HG02943 (cell line): ENCODE results near the gene KDM3A.

Experiments
- ATAC-seq: cut with Tn5 transposase; IDR thresholded peaks from one replicate; pipeline ENCODE4 v1.9.1; 2021; ENCODE audit warnings: mild to moderate bottlenecking, low read depth, moderate library complexity; ENCODE audit not compliant: unreplicated experiment

The KDM3A gene

GRCh38 chr2:86434290-86434689 lies 6.9 kb upstream of the KDM3A start:
- ATAC-seq, result no peak

- ATAC-seq, result no peak
These were observed 5.6 kb upstream of the KDM3A start for GRCh38 chr2:86435531-86435930.

DNA sequence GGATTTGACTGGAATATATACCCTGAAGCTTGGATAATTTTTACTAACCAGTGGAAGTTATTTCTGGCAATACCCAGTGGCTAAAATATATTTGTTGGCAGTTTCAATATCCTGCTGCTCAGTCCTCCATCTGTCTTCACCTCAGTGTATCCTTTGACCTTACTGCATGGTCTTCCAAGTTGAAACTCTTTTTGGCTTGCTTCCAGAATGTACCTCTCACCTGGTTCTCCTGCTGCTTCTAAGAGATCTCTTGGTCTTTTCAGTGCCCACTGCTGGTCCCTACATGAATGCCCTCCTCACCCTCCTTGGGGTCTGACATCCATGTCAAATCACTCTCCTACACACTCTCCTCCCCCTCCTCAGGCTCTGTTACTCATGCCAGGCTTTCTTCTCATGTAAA lies 4.8 kb upstream of the KDM3A start:
- ATAC-seq, result no peak

DNA sequence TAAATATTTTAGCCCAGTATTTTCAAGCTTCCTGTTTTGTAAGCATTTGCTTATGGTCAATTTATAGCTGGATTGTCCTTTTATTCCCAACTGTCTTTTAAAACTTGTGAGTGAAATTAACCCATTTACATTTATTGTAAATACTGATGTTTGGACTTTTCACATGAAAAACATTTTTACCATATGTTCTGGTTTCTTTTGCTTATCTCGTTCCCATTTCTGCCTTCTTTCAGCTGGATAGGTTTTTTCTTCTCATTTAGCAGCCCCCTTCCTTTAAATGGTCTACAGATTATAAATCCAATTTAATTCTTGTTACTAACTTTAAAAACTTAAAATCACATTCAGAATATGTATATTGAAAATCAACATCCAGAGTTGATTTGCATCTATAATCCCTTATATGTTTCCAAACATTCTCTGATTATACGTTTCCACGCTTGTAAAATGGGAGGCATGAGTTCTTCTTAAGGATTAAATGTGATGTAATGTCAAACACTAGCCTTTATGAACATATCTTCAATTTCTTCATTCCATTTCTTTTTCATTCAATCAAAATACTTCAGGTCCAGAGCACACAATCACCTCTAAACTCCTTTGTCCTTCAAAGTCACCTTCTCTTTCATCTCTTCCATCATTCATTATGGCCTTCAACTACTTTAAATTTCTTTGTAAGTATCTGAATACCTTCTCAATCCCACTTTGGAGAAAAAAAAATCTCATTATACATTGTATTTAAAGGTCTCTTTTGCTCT lies 1.1 kb upstream of the KDM3A start:
- ATAC-seq, result no peak

DNA sequence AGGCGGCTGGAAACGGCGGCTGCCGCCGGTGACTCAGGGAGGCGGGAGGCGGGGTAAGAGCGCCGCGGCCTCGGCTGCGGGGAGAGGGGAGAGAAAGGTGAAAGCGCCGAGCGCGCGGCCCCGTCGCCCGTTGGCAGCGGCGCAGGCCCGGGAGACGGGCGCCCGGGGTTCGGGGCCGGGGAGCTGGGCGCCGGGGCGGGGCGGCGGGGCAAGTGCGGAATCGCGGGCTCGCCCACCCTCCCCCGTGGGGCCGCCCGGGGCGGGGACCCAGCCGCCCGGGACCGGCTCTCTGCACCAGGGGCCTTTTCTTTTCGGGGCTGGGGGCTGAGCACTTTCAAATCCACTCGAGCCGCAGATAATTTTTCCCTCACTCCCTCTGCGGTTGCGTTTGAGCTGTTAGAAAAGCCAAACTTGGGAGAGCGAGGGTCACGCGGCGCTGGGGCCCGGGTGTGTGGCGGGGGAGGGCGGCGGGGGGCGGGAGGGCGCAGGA lies 266 bp downstream of the KDM3A start:
- ATAC-seq, result peak; percentile 26

- ATAC-seq, result peak; percentile 26
These were observed 891 bp downstream of the KDM3A start for GRCh38 chr2:86441882-86442641.

GRCh38 chr2:86442642-86443005 lies 1.5 kb downstream of the KDM3A start:
- peak; percentile 57 for ATAC-seq

DNA sequence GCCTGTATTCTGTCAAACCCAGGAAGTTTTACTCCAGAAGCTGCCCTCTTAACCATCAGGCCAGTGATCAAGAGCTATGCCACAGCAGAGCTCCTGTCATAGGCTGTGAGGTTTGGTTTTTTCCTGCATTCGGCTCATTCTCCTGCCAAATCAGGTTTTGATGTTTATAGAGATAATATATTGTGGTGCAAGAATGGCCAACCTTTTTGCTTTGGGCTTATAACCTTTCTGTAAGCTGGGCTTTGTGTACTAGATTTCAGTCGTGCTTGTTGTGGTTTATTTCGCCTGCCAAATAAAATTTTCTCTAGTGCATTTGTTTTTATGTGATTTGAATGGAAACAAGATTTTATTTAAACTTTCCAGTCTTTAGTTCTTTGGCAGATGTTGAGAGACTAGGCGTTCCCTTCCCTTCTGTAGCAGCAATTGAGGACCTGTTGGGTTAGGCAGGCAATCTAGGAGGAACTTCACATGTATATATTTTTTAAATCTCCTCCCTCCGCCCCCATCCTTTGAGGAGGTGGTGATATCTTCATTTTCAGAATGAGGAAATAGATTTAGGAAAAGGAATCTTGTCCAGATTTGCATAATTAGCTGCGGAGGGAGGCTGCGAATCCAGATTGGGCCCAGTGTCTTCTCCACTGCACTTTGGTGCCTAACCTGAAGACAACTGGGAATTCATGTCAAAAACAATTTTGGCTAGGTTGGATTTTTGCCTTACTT lies 2.6 kb downstream of the KDM3A start:
- no peak for ATAC-seq

GRCh38 chr2:86445436-86445835 lies 4.3 kb downstream of the KDM3A start:
- ATAC-seq, result no peak

GRCh38 chr2:86446060-86446459 lies 4.9 kb downstream of the KDM3A start:
- no peak for ATAC-seq

- no peak for ATAC-seq
These were observed 12.7 kb downstream of the KDM3A start for GRCh38 chr2:86453836-86454235.

GRCh38 chr2:86454238-86454637 lies 13.1 kb downstream of the KDM3A start:
- ATAC-seq, result no peak

GRCh38 chr2:86455181-86455580 lies 14.0 kb downstream of the KDM3A start:
- no peak for ATAC-seq

DNA sequence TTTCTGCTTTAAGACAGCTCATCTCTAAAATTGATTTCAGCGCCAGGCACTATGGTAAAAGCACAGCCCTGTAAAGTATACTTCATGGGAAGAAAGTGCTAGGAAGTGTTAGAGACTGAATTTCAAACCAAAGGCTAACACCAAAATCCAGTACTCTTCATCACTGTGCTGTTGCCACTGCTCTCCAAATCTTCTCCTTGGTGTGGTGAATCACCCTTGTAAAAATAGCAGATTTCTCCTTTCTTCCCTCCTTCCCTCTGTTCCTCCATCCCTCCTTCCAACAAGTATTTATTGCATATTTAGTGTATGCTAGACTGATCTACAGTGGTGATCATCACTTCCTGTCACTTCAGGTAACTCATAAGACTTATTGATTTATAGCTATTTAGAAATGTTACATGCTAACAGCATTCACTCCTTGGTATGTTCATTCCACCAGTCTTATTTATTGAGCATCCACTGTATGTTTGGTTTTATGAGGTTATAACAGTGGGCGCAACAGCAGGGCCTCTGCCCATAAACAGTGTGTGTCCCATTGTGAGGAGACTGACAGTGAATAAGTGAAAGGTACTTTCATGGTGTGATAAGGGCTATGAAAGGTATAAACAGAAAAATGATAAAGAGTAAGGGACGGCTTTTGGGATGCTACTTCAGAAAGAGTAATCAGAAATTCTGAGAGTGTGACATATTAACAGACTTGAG lies 20.0 kb downstream of the KDM3A start:
- no peak for ATAC-seq

DNA sequence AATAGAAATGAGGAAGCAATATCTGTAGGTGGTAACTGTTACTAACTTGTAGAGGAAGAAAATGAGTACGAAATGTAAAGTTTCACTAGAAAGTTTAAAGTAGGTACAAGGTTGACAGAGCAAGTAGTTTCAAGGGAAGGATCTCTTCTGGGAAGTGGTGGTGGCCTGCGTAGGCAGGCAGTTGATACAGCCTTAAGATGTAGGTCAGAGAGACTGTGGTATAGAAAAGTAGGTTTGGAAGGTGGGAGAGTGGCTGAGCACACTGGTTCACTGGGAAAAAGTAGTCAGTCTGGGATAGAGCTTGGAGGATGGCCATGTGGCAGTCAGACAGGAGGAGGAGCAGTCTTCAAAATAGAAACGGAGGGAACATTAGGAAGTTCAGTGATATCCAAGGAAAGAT lies 23.5 kb downstream of the KDM3A start:
- no peak for ATAC-seq

GRCh38 chr2:86466306-86466705 lies 25.1 kb downstream of the KDM3A start:
- no peak for ATAC-seq

DNA sequence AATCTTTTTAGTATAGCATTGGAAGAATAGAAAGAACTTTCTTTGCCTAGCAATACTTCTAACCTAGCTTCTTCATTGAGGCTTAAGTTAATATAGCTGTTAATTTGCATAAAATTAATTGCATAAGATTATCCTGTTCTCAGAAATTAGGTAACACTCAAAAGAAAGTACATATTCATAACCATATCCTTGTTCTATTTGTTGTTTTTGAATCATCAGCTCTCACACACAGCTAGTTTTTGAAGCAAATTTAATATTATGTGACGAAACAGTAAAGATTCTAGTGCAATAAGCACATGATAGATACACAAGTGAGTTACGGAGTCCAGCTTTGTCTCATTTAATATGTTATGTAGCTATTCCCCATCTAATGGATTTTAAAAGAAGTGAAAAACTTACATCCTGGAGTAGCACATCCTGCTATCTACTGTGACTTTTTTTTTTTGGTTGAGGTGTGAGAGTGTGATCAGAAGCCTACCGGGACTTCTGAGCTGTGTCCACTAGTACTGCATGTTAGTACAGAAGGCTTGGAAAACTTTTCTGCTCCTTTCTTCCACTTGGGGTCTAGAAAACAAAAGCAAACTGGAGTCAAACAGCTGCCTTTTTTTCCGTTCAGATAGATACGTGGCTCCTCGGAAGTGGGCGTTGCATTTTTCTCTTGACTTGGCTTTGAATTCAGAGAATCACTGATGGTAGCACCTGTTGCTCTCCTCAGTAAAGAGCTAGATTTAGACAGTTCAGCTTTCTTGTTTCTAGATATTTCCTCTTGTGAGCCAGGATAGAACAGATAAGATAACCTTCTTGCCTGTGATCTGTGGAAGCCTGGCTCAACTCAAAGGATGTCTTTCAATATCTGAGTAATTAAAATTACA lies 27.2 kb downstream of the KDM3A start:
- no peak for ATAC-seq

DNA sequence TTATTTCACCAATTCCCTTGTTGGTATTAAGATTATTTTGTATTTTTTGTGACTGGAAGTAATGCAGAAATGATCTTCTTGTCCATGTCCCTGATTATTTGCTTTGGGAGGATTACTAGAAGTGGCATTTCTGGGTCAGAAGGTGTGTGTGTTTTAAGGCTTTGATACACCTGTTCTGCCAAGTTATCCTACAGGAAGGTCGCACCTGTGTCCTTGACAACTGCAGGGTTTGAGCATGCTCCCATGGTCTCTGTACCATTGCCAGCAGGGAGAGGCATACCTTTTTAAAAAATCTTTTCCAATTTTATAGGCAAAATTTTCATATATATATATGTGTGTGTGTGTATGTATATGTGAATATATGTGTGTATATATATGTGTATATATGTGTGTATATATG lies 29.7 kb downstream of the KDM3A start:
- ATAC-seq, result no peak

GRCh38 chr2:86471637-86472036 lies 30.5 kb downstream of the KDM3A start:
- ATAC-seq, result no peak

DNA sequence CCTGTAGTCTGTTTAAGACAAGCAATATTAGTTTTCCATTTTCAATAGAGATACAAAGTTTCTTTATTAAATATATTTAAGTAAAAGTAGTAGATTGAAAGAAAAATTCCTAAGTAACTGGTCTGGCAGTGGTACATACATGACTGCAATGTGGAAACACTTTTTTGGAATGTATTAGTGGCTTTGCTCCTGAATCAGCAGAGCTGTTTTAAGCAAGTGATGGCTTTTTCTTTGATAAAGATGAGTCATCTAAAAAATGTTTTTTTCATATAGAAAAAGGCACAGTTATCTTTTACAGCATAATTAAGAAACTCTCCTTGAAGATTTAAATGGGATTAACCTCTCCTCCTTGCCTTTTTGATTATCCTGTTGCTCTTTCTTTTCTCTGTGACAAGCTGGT lies 34.9 kb downstream of the KDM3A start:
- no peak for ATAC-seq
